HG03135 (cell line): ENCODE results near the gene KRT5.
"Not testable (repeated sequence)": the region's sequence is repeated elsewhere in the genome, so short reads cannot be mapped to it uniquely, and the experiment has no call there.

ENCODE experiments used
- ATAC-seq: cut with Tn5 transposase; IDR thresholded peaks from one replicate; pipeline ENCODE4 v1.9.1; 2021; ENCODE audit warnings: mild to moderate bottlenecking, moderate library complexity; ENCODE audit not compliant: unreplicated experiment

Gene KRT5

DNA sequence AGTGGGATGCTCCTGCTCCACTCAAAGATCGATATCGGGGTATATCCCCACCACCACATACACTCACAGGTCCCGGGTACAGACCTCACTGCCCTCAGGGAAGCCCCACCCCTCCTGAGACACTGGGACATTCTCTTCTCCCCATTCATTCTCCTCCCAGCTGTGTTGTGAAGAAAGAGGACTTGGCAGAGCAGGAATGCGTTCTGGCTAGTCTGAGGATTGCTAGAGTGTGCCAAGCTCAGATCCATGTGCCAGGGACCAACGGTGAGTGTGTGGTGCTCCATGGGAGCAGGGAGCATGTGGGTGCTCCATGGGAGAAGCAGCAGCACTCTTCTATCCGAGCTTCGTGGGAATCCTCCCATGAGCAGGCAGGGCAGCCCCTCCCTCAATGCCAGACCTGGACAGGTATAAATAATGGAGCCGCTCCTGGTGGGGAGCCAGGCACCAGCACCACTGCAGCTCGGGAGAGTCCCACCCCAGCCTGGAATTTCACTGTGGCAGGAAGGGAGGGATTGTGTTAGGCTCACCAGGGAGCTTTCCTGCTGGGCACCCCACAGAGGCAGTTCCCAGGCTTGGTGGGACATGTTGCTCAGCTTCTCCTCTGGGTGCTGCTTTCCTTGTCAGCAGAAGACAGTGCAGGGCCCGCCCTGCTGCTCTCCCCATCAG is 2.3 kb upstream of the KRT5 start:
- no peak for ATAC-seq

DNA sequence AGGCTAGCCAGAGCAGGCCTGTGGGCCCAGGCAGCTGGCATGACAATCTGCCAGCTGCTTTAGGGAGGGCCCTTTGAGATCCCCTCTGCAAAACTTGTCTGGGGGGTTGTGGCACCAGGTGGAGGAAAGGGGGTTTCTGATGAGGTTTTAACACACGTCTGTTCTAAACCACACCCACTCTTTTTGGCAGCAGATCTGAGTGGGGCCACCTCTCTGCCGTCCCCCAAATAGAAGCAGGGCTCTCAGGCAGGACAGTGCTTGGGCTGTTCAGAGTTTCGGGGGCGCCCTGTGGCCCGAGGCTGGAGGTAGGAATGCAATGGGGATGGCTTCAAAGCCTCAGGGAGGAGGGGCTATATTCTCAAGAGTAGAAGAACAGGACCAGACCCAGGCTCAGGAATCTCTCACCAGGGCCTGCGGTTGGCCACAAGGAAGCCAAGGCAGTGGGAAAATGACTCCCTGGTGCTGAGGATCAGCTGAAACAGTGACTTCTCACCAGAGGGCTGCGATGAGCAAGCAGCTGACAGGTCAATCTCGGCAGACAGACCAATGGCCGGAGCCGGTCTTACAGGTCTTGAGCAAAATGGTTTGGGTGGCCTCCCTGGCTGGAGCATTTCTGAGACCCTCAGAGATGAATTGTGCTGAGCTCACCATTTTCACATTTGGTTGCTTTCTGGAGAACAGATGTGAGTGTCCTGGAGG is 1.5 kb upstream of the KRT5 start:
- no peak for ATAC-seq

DNA sequence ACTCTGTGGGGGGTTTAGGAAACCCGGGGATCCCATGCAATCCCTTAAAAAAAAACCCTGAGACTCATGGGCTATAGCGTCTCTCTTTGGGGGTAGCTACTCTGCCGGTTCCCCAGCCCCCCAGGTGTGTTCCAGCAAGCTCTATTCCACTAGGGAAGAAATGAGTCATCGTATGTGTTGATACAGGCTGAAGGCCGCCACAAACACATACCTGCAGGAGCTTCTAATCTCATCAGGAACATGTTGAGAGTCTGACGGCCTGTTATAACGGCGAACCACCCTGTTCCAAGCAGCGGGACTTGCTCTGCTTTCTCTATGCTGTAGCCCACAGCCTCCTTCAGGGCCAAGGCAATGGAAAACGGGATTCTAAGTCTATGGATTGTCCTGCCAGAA is 977 bp upstream of the KRT5 start:
- ATAC-seq: no peak

DNA sequence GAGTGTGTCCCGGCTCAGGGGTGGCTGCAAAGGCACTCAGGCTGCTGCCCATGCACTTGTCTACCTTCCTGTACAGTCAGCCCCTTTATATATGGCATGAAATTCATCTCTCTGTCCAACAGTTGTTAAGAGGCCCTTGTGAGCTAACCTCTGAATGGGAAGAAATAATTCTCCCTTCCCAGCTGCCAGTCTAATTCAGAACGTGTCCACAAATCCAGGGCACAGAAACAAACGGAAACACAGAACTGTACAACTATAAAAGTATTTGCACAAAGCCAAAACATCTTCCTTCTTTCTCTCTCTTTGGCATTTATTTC is 849 bp downstream of the KRT5 start:
- ATAC-seq: no peak

GRCh38 chr12:52518574-52519386 is 1.4 kb downstream of the KRT5 start:
- no peak for ATAC-seq

GRCh38 chr12:52517888-52518287 is 2.3 kb downstream of the KRT5 start:
- ATAC-seq: no peak

DNA sequence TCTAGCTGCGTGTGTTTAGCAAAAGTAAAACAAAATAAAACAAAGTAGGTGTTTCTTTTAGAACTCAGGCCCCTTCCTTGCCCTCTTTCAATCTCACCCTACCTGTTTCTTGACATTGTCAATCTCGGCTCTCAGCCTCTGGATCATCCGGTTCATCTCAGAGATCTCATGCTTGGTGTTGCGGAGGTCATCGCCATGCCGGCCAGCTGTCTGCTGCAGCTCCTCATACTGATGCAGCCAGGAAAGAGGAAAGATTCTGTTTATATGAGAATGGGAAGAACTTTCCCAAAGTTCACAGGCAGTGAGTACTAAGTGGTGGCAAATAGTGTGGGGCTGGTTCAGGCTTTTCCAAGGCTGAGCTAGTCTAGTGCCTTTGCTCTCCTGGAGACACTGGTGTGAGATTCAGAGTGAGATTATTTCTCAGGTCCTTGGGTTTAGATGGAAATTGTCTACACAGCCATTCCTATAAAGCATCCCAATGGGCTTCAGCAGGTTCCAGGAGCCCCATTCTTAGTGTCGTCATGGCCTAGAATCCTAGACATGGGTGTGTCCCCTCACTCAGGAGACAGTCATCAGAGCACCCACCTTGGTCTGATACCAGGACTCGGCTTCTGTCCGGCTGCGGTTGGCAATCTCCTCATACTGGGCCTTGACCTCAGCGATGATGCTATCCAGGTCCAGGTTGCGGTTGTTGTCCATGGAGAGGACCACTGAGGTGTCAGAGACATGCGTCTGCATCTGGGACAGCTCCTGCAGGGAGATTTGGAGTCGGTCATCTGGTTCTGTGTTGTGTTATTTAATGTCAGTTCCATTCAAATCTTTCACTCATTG is 3.0 kb downstream of the KRT5 start:
- no peak for ATAC-seq

DNA sequence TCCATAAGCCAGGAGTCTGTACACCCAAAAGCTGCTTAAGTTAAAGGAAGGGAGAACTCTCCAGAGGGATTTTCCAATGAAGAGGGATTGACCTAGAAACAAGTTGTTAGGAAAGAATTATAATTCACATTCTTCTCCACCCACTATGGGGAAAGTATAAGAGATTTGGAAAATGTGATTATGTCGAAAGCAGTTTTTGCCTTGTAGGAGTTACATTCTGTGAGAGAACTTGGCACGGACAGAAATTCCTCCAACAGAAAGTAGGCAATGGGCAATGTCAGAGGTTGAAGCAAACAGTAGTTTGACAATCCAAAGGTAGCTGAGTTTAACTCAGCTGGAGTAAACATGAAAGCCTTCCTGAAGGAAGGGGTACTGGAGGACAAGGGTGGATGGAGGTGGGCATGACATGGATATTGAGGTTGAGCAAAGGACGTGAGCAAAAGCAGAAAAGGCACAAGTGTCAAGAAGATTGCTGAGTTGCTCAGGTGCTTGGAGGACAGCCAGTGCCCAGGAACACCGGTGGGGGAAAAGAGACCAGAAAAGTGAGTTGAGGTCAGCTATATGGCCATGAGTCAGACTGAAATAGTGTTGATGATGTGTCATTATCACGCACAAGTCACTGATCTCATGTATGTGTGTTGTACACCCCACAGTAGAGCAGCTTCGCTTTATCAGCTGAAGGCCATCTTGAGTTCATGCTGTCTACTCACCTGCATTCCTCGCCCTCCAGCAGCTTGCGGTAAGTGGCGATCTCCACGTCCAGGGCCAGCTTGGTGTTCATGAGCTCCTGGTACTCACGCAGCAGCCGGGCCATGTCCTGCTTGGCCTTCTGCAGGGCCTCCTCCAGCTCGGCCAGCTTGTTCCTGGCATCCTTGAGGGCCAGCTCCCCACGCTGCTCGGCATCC is 4.0 kb downstream of the KRT5 start:
- ATAC-seq: no peak

DNA sequence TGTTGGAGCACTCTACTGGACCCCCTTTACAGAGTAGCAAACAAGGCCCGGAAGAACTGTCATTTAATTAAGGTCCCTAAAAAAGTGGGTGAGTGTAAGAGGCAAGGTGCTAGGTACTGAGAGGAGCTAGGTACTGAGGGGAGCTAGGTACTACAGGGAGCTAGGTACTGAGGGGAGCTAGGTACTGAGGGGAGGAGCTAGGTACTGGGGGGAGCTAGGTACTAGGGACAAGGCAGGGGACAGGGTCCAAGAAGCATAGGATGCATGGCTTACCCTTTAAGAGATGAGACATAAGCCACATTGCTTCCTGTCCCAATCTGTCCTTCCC is 4.9 kb downstream of the KRT5 start:
- no peak for ATAC-seq

DNA sequence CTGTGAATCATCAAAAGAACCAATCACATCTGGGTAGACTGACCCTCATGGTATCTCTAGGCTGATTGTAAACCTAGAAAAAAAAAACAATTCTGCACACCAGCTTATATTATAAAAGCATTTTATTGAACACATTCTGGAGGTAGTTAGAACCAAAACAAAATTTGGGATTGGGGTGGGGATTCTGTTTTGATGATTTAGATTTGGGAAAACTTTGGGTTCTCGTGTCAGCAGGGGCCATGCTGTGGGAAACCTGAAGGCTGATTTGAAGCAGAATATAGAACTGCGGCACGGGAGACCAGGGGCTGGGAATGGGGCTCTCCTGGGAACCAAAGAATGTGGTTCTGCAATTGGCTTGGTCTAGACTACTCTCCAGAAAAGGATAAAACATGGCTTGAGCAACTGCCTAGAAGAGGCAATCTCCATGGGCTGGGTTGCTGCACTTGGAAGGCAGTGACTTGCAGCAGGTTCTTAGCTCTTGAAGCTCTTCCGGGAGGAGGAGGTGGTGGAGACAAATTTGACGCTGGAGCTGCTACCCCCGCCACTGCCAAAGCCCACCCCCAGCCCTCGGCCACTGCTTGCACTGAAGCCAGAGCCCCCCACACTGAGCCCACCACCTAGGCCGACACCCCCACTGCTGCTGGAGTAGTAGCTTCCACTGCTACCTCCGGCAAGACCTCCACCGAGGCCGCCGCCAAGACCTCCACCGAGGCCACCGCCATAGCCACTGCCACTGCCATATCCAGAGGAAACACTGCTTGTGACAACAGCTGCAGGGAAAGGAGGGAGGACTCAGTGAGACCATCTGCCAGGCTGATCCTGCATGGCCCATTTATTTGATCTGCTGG is 5.5 kb downstream of the KRT5 start:
- no peak for ATAC-seq

GRCh38 chr12:52513736-52514135 is 6.5 kb downstream of the KRT5 start:
- ATAC-seq: no peak

GRCh38 chr12:52508211-52508610 is 12.0 kb downstream of the KRT5 start:
- no peak for ATAC-seq

DNA sequence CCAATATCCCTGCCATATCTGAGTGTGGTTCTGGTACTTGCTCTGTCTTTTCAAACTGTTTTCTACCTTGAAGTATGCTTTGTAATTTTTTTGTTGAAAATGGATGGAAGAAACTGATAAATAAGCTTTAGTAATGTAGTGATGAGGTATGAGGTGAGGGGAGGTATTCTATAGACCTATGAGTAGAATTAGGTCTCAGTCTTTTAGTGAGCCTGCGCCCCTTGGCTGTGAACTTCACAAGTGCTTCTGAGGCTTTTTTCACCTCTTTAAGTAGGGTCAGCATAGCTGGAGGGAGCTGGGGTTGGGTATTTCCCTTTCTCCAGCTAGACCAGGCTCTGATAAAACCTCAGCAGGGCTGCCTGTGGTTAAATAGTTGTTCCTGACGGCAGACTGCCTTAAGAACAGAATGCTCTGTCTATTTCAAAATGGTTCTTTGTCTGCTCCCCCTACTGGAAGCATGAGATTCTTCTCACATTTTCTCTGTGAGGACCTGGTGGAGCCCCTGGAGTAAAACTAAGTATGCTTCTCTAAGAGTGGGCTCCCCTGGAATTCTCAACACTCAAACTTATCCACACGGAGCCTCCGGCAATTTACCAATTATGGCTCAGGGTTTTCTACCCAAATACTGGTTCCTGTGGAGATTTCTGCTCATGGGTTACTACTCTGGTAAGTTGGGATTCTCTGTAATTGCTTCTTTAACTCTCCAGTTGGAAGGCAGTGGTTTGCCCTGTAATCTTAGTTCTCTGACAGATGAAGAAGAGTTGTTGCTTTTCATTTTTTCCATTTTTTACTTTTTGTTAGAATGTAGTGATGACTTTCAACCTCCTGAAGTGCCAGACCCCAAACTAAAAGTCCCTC is 13.1 kb downstream of the KRT5 start:
- no peak for ATAC-seq

DNA sequence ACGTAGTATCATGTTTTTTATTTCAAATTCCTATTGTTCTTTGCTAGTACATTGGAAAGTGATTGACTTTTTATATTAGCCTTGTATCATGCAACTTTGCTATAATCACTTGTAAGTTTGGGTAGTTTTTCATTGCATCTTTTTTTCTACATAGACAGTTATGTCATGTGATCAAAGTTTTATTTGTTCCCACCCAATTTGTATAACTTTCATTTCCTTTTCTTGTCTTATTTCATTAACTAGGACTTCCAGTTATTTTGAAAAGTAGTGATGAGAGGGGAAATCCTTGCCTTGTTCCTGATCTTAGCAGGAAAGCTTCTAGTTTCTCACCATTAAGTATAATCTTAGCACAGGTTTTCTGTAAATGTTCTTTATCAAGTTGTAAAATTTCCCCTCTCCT is 17.3 kb downstream of the KRT5 start:
- no peak for ATAC-seq

DNA sequence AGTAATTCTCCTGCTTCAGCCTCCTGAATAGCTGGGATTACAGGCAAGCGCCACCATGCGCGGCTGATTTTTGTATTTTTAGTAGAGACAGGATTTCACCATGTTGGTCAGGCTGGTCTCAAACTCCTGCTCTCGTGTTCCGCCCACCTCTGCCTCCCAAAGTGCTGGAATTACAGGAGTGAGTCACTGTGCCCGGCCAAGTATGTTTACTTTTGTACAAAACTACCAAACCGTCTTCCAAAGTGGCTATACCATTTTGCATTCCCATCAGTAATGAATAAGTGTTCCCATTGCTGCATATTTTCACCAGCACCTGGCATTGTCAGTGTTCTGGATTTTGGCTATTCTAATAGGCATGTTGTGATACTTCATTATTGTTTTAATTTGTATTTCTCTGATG is 18.7 kb downstream of the KRT5 start:
- ATAC-seq: no peak

DNA sequence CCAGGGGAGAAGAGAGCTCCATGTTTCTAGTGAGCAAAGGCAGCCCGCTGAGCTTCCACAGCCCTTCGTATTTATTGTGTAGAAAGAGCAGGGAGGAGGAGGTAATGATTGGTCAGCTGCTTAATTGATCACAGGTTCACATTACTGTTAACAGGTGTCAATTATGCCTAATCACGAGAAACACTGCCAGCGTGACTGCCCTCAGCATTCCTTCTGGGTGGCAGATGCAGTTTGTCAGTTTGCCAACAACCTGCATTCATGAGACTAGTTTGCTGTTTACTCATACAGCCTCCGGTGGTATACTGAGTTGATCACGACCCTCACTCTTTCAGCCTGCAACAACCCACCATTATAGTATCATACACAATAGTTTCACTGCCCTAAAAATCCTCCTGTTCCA is 19.6 kb downstream of the KRT5 start:
- ATAC-seq: not testable (repeated sequence)

GRCh38 chr12:52499806-52500560 is 20.2 kb downstream of the KRT5 start:
- ATAC-seq: no peak

GRCh38 chr12:52498946-52499345 is 21.2 kb downstream of the KRT5 start:
- ATAC-seq: no peak
